NCI-H2029 (cell line): Measurements from ENCODE around the gene CFAP99.

Source experiments
- DNase-seq: peaks from one replicate; lab custom pipeline; 2025; lab: John Stamatoyannopoulos, UW

CFAP99 gene

GRCh38 chr4:2470791-2471190, 52.0 kb downstream of the CFAP99 start:
- no peak for DNase-seq

DNA sequence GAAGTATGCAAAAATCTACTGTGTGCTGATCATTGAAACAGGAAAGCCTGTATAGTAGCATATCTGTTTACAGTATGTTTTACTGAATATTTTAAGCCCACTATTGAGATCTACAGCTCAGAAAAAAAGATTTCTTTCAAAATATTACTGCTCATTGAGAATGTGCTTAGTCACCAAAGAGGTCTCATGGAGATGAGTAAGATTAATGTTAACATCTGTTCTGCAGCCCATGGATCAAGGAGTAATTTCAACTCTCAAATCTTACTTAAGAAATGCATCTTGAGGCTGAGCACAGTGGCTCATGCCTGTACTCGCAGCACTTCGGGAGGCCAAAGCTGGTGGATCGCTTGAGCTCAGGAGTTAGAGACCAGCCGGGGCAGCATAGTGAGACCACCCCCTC, 53.4 kb downstream of the CFAP99 start:
- no peak for DNase-seq

DNA sequence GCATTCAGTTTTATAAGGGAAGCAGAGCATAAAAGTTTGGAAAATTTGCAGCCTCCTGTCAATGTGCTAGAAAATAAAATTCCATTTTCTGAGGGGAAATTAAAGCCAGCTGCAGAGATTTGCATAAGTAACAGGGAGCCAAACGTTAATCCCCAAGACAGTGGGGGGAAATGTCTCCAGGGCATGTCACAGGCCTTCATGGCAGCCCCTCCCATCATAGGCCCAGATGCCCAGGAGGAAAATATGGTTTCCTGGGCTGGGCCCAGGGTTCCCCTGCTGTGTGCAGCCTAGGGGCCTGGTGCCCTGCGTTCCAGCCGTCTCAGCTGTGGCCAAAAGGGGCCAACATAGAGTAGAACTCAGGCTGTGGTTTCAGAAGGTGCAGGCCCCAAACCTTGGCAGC, 59.5 kb downstream of the CFAP99 start:
- no peak for DNase-seq

GRCh38 chr4:2480649-2481048, 61.9 kb downstream of the CFAP99 start:
- DNase-seq, result no peak

- no peak for DNase-seq
Measured at GRCh38 chr4:2482192-2482591, 63.4 kb downstream of the CFAP99 start.

- no peak for DNase-seq
Measured at GRCh38 chr4:2482693-2483092, 63.9 kb downstream of the CFAP99 start.

GRCh38 chr4:2483237-2483636, 64.5 kb downstream of the CFAP99 start:
- DNase-seq, result no peak

DNA sequence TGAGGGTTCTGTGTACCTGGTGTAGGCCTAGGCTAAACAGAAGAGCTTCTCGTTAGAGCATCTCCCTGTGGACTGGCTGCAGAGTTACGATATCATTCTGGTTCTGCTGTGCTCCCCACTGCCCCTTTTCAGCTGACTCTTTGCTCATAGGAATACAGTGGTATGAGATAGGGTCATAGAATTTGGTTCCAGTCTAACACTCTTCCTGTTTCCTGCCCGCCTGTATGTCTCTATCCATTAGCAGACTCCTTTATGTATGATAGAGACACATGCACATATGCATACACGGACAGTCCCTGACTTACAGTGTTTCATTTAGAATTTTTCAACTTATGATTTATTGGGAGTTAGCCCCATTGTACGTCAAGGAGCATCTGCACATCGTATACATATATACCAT, 65.4 kb downstream of the CFAP99 start:
- DNase-seq, result no peak

DNA sequence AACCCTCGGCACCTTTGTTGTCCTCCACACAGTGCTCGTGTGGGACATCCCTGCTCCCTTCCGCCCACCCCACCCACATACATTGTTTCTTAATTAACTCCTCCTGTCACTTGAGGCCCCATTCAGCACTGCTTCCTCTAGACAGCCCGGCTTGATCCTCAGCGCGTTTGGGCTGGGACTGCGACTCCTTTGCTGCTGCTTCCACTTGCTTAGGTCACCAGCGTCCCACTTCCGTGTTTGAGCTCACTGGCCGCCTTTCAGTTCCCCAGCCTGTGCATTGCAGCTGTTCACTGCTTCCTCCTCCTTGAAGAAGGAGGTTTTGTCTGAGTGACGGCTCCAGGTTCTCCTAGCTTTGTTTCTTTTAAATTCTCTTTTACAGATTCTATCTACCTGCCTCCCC, 66.2 kb downstream of the CFAP99 start:
- no peak for DNase-seq

DNA sequence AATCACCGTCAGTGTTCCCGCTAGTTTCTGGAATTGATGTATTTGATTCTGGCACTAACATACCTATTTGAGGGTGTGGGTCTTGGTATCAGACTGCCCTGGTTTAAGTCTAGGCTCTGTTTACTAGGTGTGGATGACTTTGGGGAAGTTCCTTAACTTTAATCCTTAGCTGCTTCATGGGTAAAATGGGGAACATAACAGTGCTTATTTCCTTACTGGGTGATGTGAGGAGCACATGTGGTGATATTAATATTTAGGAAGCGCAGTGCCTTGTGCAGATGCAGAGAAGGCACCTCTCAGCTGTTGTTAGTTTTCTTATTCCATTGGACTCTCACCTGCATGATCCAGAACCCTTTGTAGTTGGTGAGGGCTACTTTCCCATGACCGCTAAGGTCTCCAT, 67.2 kb downstream of the CFAP99 start:
- DNase-seq, result no peak

DNA sequence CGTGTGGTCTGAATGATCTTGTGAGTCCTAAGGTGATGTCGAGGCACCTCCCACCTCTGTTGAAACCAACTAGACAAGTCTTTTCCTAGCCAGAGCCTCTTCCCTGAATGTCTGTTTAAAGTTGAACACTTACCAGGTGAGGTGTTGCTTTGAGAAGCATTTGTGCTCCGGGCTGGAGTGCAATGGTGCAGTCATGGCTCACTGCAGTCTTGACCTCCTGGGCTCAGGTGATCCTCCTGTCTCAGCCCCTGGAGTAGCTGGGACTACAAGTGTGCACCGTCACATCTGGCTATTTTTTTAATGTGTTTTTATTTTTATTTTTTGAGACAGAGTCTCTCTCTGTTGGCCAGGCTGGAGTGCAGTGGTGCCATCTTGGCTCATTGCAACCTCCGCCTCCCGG, 68.2 kb downstream of the CFAP99 start:
- no peak for DNase-seq

DNA sequence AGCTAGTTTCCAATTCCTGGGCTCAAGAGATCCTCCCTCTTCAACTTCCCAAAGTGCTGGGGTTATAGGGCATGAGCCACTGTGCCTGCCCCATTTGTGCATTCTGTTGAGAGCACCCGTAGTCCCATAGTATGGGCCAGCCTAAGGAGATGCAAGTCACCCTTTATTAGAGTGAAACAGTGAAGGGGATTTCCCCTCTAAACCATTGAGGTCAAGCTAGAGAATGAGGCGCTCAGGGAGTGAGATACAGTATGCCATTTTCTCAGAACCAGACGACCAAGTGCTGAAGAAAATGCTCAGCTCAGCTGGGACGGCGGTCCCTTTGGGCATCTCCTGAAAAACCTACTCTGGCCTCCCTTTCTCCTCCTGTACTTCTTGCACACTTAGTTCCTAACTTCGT, 68.9 kb downstream of the CFAP99 start:
- no peak for DNase-seq

- DNase-seq, result no peak
Measured at GRCh38 chr4:2489081-2489805, 70.5 kb downstream of the CFAP99 start.

GRCh38 chr4:2489841-2490552, 71.2 kb downstream of the CFAP99 start:
- no peak for DNase-seq

DNA sequence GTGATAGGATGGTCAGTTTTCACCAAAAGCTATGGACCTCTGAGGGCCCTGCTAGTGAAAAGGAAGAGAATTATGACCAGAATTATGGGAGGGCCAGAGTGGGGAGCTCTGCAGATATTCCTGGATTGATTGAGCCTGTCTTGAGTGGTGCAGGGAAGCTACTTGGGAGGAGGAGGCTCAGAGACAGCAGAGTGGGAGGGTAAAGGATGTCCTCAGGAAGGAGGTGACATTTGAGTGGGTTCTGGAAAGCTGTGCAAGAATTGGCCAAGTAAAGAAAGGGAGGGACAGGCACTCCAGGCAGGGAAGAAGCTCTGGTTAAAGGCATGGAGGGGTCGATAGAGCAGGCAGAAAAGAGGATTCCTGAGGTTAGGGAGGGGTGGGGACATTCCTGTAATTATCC, 74.2 kb downstream of the CFAP99 start:
- DNase-seq, result no peak

GRCh38 chr4:2494992-2495391, 76.2 kb downstream of the CFAP99 start:
- no peak for DNase-seq

DNA sequence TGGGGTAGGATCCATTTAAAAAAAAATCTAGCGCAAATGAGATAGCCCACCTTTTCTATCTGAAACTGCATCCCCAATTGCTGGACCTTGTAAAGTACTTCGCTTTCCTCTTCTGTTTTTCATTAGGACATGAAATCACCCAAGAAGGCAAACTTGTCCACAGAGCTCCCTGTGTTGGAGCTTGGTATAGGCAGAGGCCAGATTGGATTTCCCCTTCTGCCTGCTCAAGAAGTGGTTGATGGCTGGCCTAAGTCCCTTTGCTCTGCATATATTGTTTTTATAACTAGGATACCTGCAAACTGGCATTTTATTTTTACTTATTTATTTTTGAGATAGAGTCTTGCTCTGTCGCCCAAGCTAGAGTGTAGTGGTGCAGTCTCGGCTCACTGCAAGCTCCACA, 78.6 kb downstream of the CFAP99 start:
- no peak for DNase-seq

DNA sequence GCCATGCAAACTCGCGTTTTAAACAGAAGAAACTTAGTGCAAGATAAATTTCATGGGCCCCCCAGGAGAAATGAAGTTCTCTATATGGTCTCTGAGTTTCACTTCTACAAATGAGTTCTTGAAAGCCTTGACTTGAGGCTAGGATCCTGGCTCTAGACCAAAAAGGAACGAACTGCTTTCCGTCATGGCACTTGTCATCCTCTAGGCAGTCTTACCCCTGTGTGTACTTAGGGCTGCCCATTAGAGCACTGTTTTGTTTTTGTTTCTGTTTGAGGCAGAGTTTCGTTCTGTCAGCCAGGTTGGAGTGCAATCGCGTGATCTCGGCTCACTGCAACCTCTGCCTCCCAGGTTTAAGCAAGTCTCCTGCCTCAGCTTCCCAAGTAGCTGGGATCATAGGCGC, 79.2 kb downstream of the CFAP99 start:
- no peak for DNase-seq

DNA sequence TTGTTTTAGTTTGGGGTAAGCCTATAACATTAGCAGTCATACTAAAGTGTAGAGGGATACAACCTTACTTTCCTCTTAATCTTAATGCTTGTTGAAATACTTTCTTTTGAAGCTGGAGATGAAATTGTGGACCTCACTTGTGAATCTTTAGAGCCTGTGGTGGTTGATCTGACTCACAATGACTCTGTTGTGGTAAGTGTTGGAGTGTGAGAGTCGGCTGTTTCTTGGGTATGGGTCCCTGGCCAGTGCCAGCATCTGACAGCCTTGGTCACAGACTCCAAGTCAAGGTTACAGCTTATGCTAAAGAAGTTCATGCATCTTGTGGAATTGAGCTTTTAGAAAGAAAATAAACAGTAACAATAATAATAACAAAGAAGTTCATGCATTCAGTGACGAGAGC, 81.8 kb downstream of the CFAP99 start:
- DNase-seq, result no peak

DNA sequence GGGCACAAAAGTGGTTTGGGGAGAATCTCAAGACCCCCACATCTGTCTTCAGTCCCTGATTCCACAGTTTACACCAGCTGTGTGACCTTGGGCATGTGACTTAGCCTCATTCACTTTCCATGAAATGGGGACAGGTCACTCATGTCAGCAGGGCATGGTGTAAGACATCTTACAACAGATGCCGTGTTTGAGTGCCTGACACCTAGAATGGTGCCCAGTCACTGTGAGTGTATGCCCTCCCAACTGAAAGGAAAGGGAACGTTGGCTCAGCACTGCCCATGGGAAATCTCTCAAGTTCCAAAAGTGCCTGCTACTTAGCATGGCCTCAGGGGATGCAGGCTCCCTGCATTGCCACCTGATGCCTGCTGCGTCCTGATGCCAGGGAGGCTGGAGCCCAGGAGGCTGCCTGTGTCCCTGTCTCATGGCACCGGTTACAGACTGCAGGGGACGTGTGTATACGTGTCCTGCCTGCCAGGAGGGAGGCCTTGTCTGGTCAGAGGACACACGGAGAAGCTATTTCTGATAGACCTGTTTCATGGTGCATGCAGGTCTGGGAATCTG, 82.4 kb downstream of the CFAP99 start:
- no peak for DNase-seq

- DNase-seq, result no peak
Measured at GRCh38 chr4:2503809-2504208, 85.1 kb downstream of the CFAP99 start.

DNA sequence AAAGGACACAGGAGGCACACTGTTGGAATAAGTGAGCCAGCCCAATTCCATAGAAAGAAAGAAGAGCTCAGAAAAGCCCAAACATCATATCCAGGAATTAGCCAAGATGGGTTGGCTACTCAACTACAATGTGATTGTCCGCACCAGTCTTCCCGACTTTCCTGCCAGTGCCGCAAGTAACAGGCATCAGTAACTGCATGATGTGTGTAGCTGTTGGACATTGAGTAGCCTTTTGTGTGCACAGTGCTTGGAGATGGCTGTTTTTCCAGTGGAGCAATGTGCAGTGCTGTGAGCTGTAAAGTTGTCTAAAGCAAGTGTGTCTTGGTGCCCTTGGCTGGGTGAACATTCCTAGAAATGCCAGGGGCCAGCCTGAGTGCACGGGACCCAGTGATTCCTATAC, 88.5 kb downstream of the CFAP99 start:
- DNase-seq, result no peak

- no peak for DNase-seq
Measured at GRCh38 chr4:2507855-2508254, 89.1 kb downstream of the CFAP99 start.
